Nephron progenitor cell (in vitro differentiated cells): ENCODE data around the gene PRPF38B.
"Not testable (repeated sequence)": the region's sequence is repeated elsewhere in the genome, so short reads cannot be mapped to it uniquely, and the experiment has no call there.

Source experiments
- DNase-seq: peaks from one replicate; pipeline ENCODE4 v3.0.0; 2021
- H3K27ac Mint-ChIP-seq: 2 replicates; pipeline ENCODE4 v1.8.0; 2021; ENCODE audit warnings: mild to moderate bottlenecking, moderate library complexity, mixed read lengths
- H3K27me3 Mint-ChIP-seq: 2 replicates; pipeline ENCODE4 v1.8.0; 2021; ENCODE audit warnings: mild to moderate bottlenecking, low read depth, mixed read lengths; ENCODE audit not compliant: poor library complexity
- H3K36me3 Mint-ChIP-seq: 2 replicates; pipeline ENCODE4 v1.8.0; 2021; ENCODE audit warnings: low read depth, mixed read lengths
- H3K4me1 Mint-ChIP-seq: 2 replicates; pipeline ENCODE4 v1.8.0; 2021; ENCODE audit warnings: mixed read lengths
- H3K4me3 Mint-ChIP-seq: 2 replicates; pipeline ENCODE4 v1.8.0; 2021; ENCODE audit warnings: mild to moderate bottlenecking, moderate library complexity, mixed read lengths
- H3K9me3 Mint-ChIP-seq: 2 replicates; pipeline ENCODE4 v1.8.0; 2021; ENCODE audit warnings: mild to moderate bottlenecking, moderate library complexity, mixed read lengths
- CTCF ChIP-seq: fragments of 200-600 bp; sonication (generic); IDR thresholded peaks from 2 replicates; pipeline ENCODE4 v1.5.0; 2021; ENCODE audit warnings: antibody characterized with exemption

Gene PRPF38B

GRCh38 chr1:108670131-108670773 is 21.9 kb upstream of the PRPF38B start:
- Mint-ChIP-seq H3K9me3 (peaks cover 29% of the 10 kb centered on the region), H3K4me1 (no peaks in the 10 kb centered on the region), H3K4me3 (no peak overlapping the region), H3K27ac (no peak overlapping the region), H3K27me3 (peaks cover 17% of the 10 kb centered on the region), H3K36me3 (no peaks in the 10 kb centered on the region)
- no peak for TF ChIP-seq CTCF
- no peak for DNase-seq

- Mint-ChIP-seq H3K9me3 (peaks cover 31% of the 10 kb centered on the region), H3K4me3 (no peak overlapping the region), H3K27ac (no peak overlapping the region), H3K27me3 (peaks cover 17% of the 10 kb centered on the region), H3K4me1 (no peaks in the 10 kb centered on the region), H3K36me3 (no peaks in the 10 kb centered on the region)
- DNase-seq: no peak
- no peak for TF ChIP-seq CTCF
Observed at GRCh38 chr1:108671143-108671542, 21.0 kb upstream of the PRPF38B start.

DNA sequence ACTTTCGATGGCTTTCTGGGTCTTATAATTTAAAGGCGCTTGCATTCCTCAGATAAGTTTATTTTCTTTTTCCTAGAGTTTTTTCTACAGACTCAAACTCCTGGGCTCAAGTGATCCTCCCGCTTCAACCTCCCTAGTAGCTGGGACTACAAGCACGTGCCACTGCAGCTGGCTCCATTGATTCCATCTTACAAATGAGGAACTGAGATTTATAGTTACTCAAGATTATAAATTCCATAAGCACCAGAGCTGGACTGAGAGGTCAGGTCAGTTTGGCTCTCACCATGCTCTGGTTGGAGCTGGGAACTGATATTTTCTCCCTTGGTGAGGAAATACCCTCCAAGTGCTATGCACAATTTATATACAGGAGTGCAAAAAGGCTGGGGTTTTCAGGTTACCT is 13.4 kb upstream of the PRPF38B start:
- peaks cover 19% of the 10 kb centered on the region for H3K9me3 Mint-ChIP-seq
- no peak for DNase-seq
- H3K27me3 Mint-ChIP-seq: peaks cover 4% of the 10 kb centered on the region
- no peak overlapping the region for H3K4me3 Mint-ChIP-seq
- no peak overlapping the region for H3K27ac Mint-ChIP-seq
- H3K36me3 Mint-ChIP-seq: no peaks in the 10 kb centered on the region
- TF ChIP-seq CTCF: no peak
- H3K4me1 Mint-ChIP-seq: peaks cover 8% of the 10 kb centered on the region

GRCh38 chr1:108679586-108680213 is 12.4 kb upstream of the PRPF38B start:
- Mint-ChIP-seq H3K4me3 (no peak overlapping the region), H3K36me3 (no peaks in the 10 kb centered on the region), H3K9me3 (peaks cover 11% of the 10 kb centered on the region), H3K27ac (no peak overlapping the region), H3K27me3 (peaks cover 3% of the 10 kb centered on the region), H3K4me1 (peaks cover 8% of the 10 kb centered on the region)
- DNase-seq: no peak
- no peak for TF ChIP-seq CTCF

- not testable (repeated sequence) for H3K27ac Mint-ChIP-seq, H3K4me1 Mint-ChIP-seq, H3K9me3 Mint-ChIP-seq, H3K4me3 Mint-ChIP-seq, DNase-seq, H3K36me3 Mint-ChIP-seq, H3K27me3 Mint-ChIP-seq
Observed at GRCh38 chr1:108681701-108682100, 10.4 kb upstream of the PRPF38B start.

DNA sequence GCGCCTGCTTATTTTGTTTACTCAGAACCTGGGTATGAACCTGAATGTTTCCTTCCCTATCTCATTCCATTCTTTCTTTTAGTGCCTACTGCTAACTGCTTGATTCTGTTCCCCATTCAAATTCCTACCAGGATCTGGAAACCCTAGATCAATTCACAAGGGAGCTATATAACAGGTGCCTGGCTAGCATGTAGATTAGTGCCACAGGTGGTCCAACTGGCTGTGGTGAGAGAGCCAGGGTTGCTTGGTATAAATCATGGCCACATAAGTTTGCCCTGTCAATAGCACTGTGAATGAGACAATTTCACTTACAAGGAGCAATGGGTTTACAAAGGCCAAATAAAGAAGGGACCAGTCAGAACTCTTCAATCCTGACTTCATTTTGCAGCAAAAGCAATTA is 6.6 kb upstream of the PRPF38B start:
- Mint-ChIP-seq H3K4me3 (no peak overlapping the region), H3K36me3 (no peaks in the 10 kb centered on the region), H3K27ac (no peak overlapping the region), H3K27me3 (peaks cover 26% of the 10 kb centered on the region), H3K9me3 (no peaks in the 10 kb centered on the region), H3K4me1 (peaks cover 13% of the 10 kb centered on the region)
- TF ChIP-seq CTCF: no peak
- no peak for DNase-seq
